A549 (cell line): Measurements from ENCODE around the gene RASSF8. TPM values are rescaled to one million over a fixed set of nuclear protein-coding genes. Genes with fewer than 3 reads are reported as not detected.

Experiments used
- ATAC-seq, 2 experiments: fragments of 200-7000 bp in 1 of 2; fragments of >200 bp in 1 of 2; cut with Nextera tagmentation in 1 of 2; cut with Tn5 transposase in 1 of 2; 3 replicates each; pipeline versions ENCODE4 v1.8.0 to v1.9.1; 2018 to 2020; ENCODE audit warnings: mild to moderate bottlenecking in 1 of 2, moderate library complexity in 1 of 2
- CTCF ChIA-PET: fragments of 300-600 bp; sonication (Branson Sonifier 250); formaldehyde crosslinking; extraction: SDS; loops from one replicate; lab custom pipeline; 2021; ENCODE audit warnings: antibody characterized with exemption, inconsistent platforms; lab: Yijun Ruan, JAX
- POLR2A ChIA-PET: fragments of 350-600 bp; formaldehyde crosslinking; extraction: SDS; loops from one replicate; lab custom pipeline; 2021; ENCODE audit warnings: antibody characterized with exemption, inconsistent platforms; lab: Yijun Ruan, JAX
- DNase-seq, 2 experiments: peaks; one replicate each; pipeline versions ENCODE4 v3.0.0 to v3.0.0-alpha.2; 2011 to 2016; ENCODE audit warnings: low read depth in 1 of 2, low spot score in 1 of 2
- FAIRE-seq: peaks from 2 replicates; lab custom pipeline; 2011; peaks lifted over from hg19 to GRCh38; lab: Jason Lieb, UNC
- H3K27ac ChIP-seq, 2 experiments: fragments of >200 bp; sonication (Bioruptor Twin); formaldehyde crosslinking; 3 replicates each; pipeline ENCODE4 v1.5.1; 2016 to 2017
- H3K4me1 ChIP-seq: fragments of >200 bp; sonication (Bioruptor Twin); formaldehyde crosslinking; 3 replicates; pipeline ENCODE4 v1.6.1; 2016
- H3K4me2 ChIP-seq: fragments of >200 bp; sonication (Bioruptor Twin); formaldehyde crosslinking; 3 replicates; pipeline ENCODE4 v1.6.1; 2016
- H3K4me3 ChIP-seq: fragments of >200 bp; sonication (Bioruptor Twin); formaldehyde crosslinking; 3 replicates; pipeline ENCODE4 v1.5.1; 2016
- H3K9me3 ChIP-seq: fragments of >200 bp; sonication (Bioruptor Twin); formaldehyde crosslinking; 3 replicates; pipeline ENCODE4 v1.6.1; 2016
- ATOH8 ChIP-seq: fragments of 250-450 bp; sonication (Bioruptor Pico); IDR thresholded peaks from 2 replicates; pipeline ENCODE4 v1.5.0; 2020; ENCODE audit warnings: low read depth, mild to moderate bottlenecking, moderate library complexity
- BCL3 ChIP-seq: fragments of >200 bp; sonication (Bioruptor Twin); formaldehyde crosslinking; IDR thresholded peaks from 3 replicates; pipeline ENCODE4 v1.6.1; 2016
- CBX2 ChIP-seq: fragments of 200-600 bp; sonication (generic); IDR thresholded peaks from 2 replicates; pipeline ENCODE4 v1.6.1; 2016; ENCODE audit warnings: low read depth, mild to moderate bottlenecking, borderline replicate concordance
- CBX8 ChIP-seq: fragments of 200-600 bp; sonication (generic); IDR thresholded peaks from 2 replicates; pipeline ENCODE4 v1.6.1; 2016
- CHD2 ChIP-seq: fragments of 150-350 bp; IDR thresholded peaks from 2 replicates; pipeline ENCODE4 v1.6.1; 2014; ENCODE audit warnings: low read length; ENCODE audit not compliant: partially characterized antibody
- CHD4 ChIP-seq: fragments of 200-600 bp; sonication (generic); IDR thresholded peaks from 2 replicates; pipeline ENCODE4 v1.6.1; 2016; ENCODE audit warnings: antibody characterized with exemption, mild to moderate bottlenecking, borderline replicate concordance
- EHF ChIP-seq: fragments of 250-450 bp; sonication (Bioruptor Pico); IDR thresholded peaks from 2 replicates; pipeline ENCODE4 v1.5.0; 2020; ENCODE audit warnings: mild to moderate bottlenecking
- FOSB ChIP-seq: fragments of 250-450 bp; sonication (Bioruptor Pico); IDR thresholded peaks from 2 replicates; pipeline ENCODE4 v1.5.0; 2020; ENCODE audit warnings: mild to moderate bottlenecking, moderate library complexity
- GATA3 ChIP-seq: IDR thresholded peaks from 2 replicates; pipeline ENCODE4 v1.6.1; 2012; ENCODE audit warnings: borderline replicate concordance
- HEYL ChIP-seq: fragments of 250-450 bp; sonication (Bioruptor Pico); IDR thresholded peaks from 2 replicates; pipeline ENCODE4 v1.8.0; 2021; ENCODE audit warnings: mild to moderate bottlenecking, moderate library complexity
- JUNB ChIP-seq: fragments of >200 bp; sonication (Bioruptor Twin); formaldehyde crosslinking; IDR thresholded peaks from 2 replicates; pipeline ENCODE4 v1.6.1; 2016
- MAFK ChIP-seq: fragments of 450-650 bp; IDR thresholded peaks from 2 replicates; pipeline ENCODE4 v1.6.1; 2014; ENCODE audit not compliant: partially characterized antibody
- NFE2L2 ChIP-seq: fragments of 150-350 bp; conservative IDR thresholded peaks from 2 replicates; pipeline ENCODE4 v1.6.1; 2014; ENCODE audit warnings: low read length
- NPAS2 ChIP-seq: fragments of 250-450 bp; sonication (Bioruptor Pico); IDR thresholded peaks from 2 replicates; pipeline ENCODE4 v1.8.0; 2022; ENCODE audit warnings: mild to moderate bottlenecking, moderate library complexity, borderline replicate concordance
- NR3C1 ChIP-seq: fragments of >200 bp; sonication (Bioruptor Twin); formaldehyde crosslinking; IDR thresholded peaks from 3 replicates; pipeline ENCODE4 v1.6.1; 2017
- PBX3 ChIP-seq: IDR thresholded peaks from 2 replicates; pipeline ENCODE4 v1.6.1; 2012
- RAD21 ChIP-seq, 2 experiments: fragments of >200 bp in 1 of 2; sonication (Bioruptor Twin) in 1 of 2; formaldehyde crosslinking in 1 of 2; IDR thresholded peaks in 1 of 2; conservative IDR thresholded peaks in 1 of 2; 2 replicates in 1 of 2; 3 replicates in 1 of 2; pipeline ENCODE4 v1.6.1; 2012 to 2018; ENCODE audit warnings: inconsistent platforms in 1 of 2
- RCOR1 ChIP-seq: fragments of 150-350 bp; IDR thresholded peaks from 2 replicates; pipeline ENCODE4 v1.6.1; 2014; ENCODE audit warnings: antibody characterized with exemption, low read length, low read depth
- SMC3 ChIP-seq: fragments of >200 bp; sonication (Bioruptor Twin); formaldehyde crosslinking; IDR thresholded peaks from 3 replicates; pipeline ENCODE4 v1.6.1; 2018; ENCODE audit warnings: inconsistent platforms
- TFCP2L1 ChIP-seq: fragments of 250-450 bp; sonication (Bioruptor Pico); IDR thresholded peaks from 2 replicates; pipeline ENCODE4 v1.5.0; 2021; ENCODE audit warnings: mild to moderate bottlenecking
- ZNF302 ChIP-seq: fragments of 250-450 bp; sonication (Bioruptor Pico); IDR thresholded peaks from 2 replicates; pipeline ENCODE4 v1.9.0; 2021; ENCODE audit warnings: inconsistent platforms, mild to moderate bottlenecking, moderate library complexity
- ZSCAN20 ChIP-seq: fragments of 250-450 bp; sonication (Bioruptor Pico); IDR thresholded peaks from 2 replicates; pipeline ENCODE4 v1.8.0; 2022; ENCODE audit warnings: mild to moderate bottlenecking, moderate library complexity
- WGBS: methylation state at CpG from one replicate; pipeline ENCODE4 v1.1.6; 2017; ENCODE audit errors: missing lambda C conversion rate; 5-methylcytosine and 5-hydroxymethylcytosine counted together
- polyA plus RNA-seq, 4 experiments: library from polyadenylated mRNA; depleted of rRNA in 3 of 4; stranded (reverse); fragments of >200 nt; fragmentation: RNase III in 1 of 4; extraction: RNeasy Plus Mini Kit Qiagen cat#74134 plus additional on column Dnase treatment in 1 of 4; gene quantifications; 2 replicates in 3 of 4; 3 replicates in 1 of 4; pipeline ENCODE4 v1.2.3, GENCODE V29; 2011 to 2017
- TF ChIP-seq, protein P1 (sequence below): fragments of 450-650 bp; IDR thresholded peaks from 2 replicates; pipeline ENCODE4 v1.6.1; 2014; ENCODE audit warnings: antibody characterized with exemption
- TF ChIP-seq, protein P2 (sequence below): IDR thresholded peaks from 2 replicates; pipeline ENCODE4 v1.6.1; 2012; ENCODE audit warnings: low read depth, borderline replicate concordance
- TF ChIP-seq, protein P3 (sequence below): fragments of >200 bp; sonication (Bioruptor Twin); formaldehyde crosslinking; IDR thresholded peaks from 3 replicates; pipeline ENCODE4 v1.5.1; 2016

RASSF8 gene
- polyA plus RNA-seq, 2 of the 4 experiments (the other 2 are of a cell fraction) = 5.7 to 8.7 TPM

- 92% methylated on average over 4 of the region's 4 CpGs for WGBS
- DNase-seq = no peak
- CTCF ChIA-PET = interaction anchor here (6.2 kb wide), 1 partner anchor 600 kb away, joined by 28 read pairs; no protein-coding TSS in a partner anchor
- TF ChIP-seq RAD21 (conservative IDR thresholded peaks at IDR 0.05 in 1 of 2, IDR thresholded peaks at IDR 0.05 in 1 of 2) = no peak
- no peak for TF ChIP-seq PBX3
- TF ChIP-seq JUNB = no peak
- TF ChIP-seq, protein P1, sequence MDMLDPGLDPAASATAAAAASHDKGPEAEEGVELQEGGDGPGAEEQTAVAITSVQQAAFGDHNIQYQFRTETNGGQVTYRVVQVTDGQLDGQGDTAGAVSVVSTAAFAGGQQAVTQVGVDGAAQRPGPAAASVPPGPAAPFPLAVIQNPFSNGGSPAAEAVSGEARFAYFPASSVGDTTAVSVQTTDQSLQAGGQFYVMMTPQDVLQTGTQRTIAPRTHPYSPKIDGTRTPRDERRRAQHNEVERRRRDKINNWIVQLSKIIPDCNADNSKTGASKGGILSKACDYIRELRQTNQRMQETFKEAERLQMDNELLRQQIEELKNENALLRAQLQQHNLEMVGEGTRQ = no peak
- no peak for TF ChIP-seq MAFK
- no peak for TF ChIP-seq SMC3
- no peak for TF ChIP-seq ZNF302 (CRISPR knock-in tag)
- no peak for TF ChIP-seq CBX2
- TF ChIP-seq RCOR1 = no peak
- no peak for TF ChIP-seq ZSCAN20
- no peak for TF ChIP-seq CBX8
- no peak for TF ChIP-seq CHD2
- no peak for TF ChIP-seq CHD4
- no peak for TF ChIP-seq NPAS2 (CRISPR knock-in tag)
- no peak for TF ChIP-seq HEYL
- no peak for TF ChIP-seq EHF (CRISPR knock-in tag)
- no peak for TF ChIP-seq BCL3
- no peak for TF ChIP-seq FOSB (CRISPR knock-in tag)
- TF ChIP-seq GATA3 = no peak
- TF ChIP-seq, protein P2, sequence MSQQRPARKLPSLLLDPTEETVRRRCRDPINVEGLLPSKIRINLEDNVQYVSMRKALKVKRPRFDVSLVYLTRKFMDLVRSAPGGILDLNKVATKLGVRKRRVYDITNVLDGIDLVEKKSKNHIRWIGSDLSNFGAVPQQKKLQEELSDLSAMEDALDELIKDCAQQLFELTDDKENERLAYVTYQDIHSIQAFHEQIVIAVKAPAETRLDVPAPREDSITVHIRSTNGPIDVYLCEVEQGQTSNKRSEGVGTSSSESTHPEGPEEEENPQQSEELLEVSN = no peak
- no peak overlapping the region for H3K4me2 ChIP-seq
- H3K4me3 ChIP-seq = no peak overlapping the region
- no peak for FAIRE-seq
- POLR2A ChIA-PET = no interaction called here
- H3K27ac ChIP-seq = no peak overlapping the region
- H3K4me1 ChIP-seq = peaks cover 18% of the 10 kb centered on the region
- ATAC-seq = no peak
- H3K9me3 ChIP-seq = no peaks in the 10 kb centered on the region
Measured at GRCh38 chr12:26036877-26037276, 78.4 kb downstream of the RASSF8 start.

DNA sequence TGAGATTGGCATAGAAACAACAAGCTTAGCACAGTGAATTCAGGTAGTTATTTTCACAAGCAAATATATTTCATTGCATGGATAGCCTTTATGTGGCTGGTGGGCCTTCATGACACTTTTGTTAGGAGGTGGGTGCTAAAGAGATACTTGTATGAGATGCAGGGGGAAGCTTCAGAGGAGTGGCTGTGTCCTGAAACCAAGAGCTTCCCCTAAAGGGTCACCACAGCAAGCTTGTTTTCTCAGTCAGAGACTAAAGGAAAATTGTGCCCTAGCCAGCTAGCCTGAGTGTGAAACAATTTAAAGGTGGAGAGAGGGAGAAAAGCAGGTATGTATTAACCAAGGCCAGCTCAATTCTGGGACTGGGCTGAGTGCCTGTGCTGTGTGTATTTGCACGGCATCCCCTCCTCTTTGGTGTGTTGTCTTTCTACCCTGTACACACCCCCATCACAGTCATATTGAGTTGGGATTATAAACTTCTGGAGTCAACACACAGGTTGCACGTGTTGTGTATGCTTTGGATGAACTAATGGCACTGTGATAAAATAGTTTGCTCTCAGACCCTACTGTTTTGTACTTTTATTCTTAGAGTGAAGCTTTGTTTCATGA, 79.2 kb downstream of the RASSF8 start:
- Histone ChIP-seq H3K9me3 (no peaks in the 10 kb centered on the region), H3K27ac (no peak overlapping the region), H3K4me3 (no peak overlapping the region), H3K4me2 (no peak overlapping the region), H3K4me1 (peaks cover 22% of the 10 kb centered on the region)
- ChIA-PET CTCF (interaction anchor here (0.6 to 6.2 kb wide), 6 partner anchors 9 to 601 kb away, joined by 3 to 28 read pairs (median 4); no protein-coding TSS in a partner anchor), POLR2A (no interaction called here)
- ATAC-seq = no peak
- WGBS = 82% methylated on average over 2 of the region's 2 CpGs
- no peak for FAIRE-seq
- no peak for DNase-seq
- no peak for TF ChIP-seq TFCP2L1
- TF ChIP-seq JUNB = no peak
- TF ChIP-seq, protein P3, sequence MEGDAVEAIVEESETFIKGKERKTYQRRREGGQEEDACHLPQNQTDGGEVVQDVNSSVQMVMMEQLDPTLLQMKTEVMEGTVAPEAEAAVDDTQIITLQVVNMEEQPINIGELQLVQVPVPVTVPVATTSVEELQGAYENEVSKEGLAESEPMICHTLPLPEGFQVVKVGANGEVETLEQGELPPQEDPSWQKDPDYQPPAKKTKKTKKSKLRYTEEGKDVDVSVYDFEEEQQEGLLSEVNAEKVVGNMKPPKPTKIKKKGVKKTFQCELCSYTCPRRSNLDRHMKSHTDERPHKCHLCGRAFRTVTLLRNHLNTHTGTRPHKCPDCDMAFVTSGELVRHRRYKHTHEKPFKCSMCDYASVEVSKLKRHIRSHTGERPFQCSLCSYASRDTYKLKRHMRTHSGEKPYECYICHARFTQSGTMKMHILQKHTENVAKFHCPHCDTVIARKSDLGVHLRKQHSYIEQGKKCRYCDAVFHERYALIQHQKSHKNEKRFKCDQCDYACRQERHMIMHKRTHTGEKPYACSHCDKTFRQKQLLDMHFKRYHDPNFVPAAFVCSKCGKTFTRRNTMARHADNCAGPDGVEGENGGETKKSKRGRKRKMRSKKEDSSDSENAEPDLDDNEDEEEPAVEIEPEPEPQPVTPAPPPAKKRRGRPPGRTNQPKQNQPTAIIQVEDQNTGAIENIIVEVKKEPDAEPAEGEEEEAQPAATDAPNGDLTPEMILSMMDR = no peak
- TF ChIP-seq PBX3 = no peak
- TF ChIP-seq NFE2L2 = no peak
- TF ChIP-seq CHD4 = no peak
- TF ChIP-seq ZNF302 (CRISPR knock-in tag) = no peak
- no peak for TF ChIP-seq CBX2
- no peak for TF ChIP-seq ATOH8 (CRISPR knock-in tag)
- TF ChIP-seq, protein P2 = no peak
- no peak for TF ChIP-seq NR3C1
- TF ChIP-seq, protein P1 = no peak
- TF ChIP-seq RCOR1 = no peak
- TF ChIP-seq FOSB (CRISPR knock-in tag) = no peak
